ENCODE results near the gene MRPS22. TPM values are rescaled to one million over a fixed set of nuclear protein-coding genes. Genes with fewer than 3 reads are reported as not detected.

MRPS22 gene
- total RNA-seq, 1 experiment from 2014 or later = 201 TPM

DNA sequence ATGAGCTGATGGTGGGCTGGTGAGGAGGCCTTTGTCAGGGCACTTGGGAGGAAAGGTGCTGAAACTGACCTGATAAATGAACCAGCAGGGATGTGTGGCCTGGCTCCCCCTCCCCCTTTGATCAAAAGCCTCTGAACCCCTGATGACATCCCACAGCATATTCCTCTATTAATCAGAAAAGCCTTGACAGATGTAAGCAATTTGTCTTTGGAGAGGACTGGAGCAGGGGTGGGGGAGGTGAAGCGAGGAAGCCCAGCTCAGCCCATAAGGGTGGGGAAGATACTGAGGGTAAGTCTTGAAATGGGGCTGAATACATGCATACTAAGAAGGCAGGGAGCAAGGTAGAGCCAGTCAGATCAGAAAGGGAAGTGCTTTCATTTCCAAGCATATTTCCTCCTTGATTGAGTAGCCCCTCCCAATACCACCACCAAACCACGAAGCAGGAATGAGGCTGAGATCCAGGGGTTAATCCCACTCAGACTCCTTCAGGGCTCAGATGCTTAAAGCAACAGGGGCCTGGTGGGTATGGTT is 34.7 kb upstream of the MRPS22 start:
- in situ Hi-C loops (cut with HindIII; ENCODE audit: low sequenced_read_pairs) = loop anchor here (25.0 kb wide), 1 partner anchor 347 kb away; no protein-coding TSS in a partner anchor
- DNase-seq (ENCODE audit: low spot score) = no peak

DNA sequence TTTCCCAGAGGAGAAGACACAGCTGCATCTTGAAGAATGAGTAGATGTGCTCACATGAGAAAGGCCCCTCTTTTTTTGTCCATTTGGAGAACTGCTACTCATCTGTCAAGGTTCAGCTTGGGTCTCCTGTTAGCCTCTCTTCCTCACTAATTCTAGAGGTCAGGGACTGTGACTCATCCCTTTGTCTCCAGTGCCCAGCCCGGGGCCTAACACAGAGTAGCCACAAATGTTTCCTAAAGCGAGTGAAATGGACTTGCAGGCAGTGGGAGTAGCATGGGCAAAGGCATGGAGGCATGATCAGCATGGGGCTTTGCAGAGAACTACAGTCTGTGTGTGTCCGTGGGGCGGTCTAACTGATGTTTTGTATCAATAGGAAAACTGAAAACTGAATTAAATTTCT is 33.9 kb upstream of the MRPS22 start:
- no peak for DNase-seq (ENCODE audit: low spot score)

DNA sequence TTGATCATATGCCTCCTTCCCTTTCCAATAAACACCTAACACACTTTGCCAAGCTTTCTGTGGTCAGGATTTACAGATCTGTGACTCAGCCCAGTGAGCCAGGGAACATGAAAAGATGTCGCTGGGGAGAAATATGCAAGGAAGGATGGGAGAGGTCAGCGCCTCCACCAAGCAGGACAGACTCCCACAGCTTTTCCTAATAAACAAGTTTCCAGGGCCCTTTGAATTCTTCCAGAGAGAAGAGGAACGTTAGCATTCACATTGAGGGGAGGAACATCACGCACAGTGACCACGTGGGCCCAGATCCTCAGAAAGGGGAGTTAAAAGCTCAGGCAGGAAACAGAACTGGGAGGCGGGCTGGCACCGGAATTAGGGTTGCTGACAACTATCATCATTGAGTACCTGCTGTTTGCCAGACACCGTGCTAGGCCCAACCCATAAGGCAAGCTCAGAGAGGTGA is 33.3 kb upstream of the MRPS22 start:
- no peak for DNase-seq (ENCODE audit: low spot score)
- in situ Hi-C loops (cut with HindIII; ENCODE audit: low sequenced_read_pairs) = loop anchor here (25.0 kb wide), 1 partner anchor 348 kb away; no protein-coding TSS in a partner anchor

More for the DNA sequence above, 33.9 kb upstream of the MRPS22 start:
- in situ Hi-C loops (cut with HindIII; ENCODE audit: low sequenced_read_pairs) = loop anchor here (25.0 kb wide), 1 partner anchor 348 kb away; no protein-coding TSS in a partner anchor

DNA sequence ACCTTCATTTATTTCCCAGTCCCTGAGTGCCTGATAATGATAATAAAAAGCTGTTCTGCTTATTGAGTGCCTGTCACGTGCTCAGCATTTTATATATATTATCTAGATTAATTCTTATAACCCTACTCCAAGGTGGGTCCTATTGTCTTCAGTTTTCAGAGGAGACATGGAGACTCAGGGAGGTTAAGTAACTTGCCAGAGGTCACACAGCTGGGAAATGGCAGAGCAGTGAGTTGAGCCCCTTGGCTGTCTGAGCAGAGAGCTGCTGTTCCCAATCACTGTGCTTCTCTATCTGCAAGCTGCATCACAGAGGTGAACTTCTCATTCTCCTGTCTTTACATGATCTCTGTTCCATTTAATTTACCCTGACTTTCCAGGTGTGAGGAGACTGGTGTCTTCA is 32.3 kb upstream of the MRPS22 start:
- no peak for DNase-seq (ENCODE audit: low spot score)
- in situ Hi-C loops (cut with HindIII; ENCODE audit: low sequenced_read_pairs) = loop anchor here (25.0 kb wide), 1 partner anchor 349 kb away; no protein-coding TSS in a partner anchor

DNA sequence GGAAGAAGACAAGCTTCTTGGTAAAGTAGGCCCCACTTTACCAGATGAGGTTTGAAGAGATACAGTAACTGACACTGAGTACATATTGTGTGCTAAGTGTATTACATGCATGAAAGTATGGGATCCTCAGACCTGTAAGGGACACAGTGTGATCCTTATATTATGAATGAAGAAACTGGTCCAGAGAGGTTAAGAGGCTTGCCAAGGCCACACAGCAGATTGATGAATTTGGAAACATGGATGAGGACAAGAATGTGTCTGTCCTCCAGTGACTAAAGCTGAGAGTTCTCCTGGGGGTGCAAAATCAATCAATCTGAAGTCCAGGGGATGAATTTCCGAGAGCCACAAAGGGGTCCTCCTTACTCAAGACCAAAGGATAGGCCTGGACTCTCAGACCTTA is 31.4 kb upstream of the MRPS22 start:
- in situ Hi-C loops (cut with HindIII; ENCODE audit: low sequenced_read_pairs) = loop anchor here (25.0 kb wide), 1 partner anchor 350 kb away; no protein-coding TSS in a partner anchor

DNA sequence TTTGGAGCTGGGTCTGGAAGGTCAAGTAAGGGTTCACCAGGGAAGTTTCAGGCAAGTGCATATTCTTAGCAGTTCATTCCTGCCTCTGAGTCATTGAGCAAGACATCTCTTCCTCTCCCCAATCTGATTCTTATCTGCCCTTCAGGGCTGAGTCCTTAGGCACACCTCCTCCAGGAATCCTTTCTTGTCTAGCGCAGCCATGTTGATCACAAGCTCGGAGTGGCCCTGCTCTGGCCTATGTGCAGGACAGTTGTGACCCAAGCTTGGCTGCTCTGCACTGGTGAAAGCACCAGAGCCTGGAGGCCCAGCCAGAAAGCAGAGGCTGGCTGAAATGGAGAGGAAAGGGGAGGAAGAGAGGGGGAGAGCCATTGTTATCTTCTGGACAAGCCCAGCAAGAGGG is 30.9 kb upstream of the MRPS22 start:
- no peak for DNase-seq (ENCODE audit: low spot score)
- in situ Hi-C loops (cut with HindIII; ENCODE audit: low sequenced_read_pairs) = loop anchor here (25.0 kb wide), 1 partner anchor 351 kb away; no protein-coding TSS in a partner anchor

More for the DNA sequence above, 31.4 kb upstream of the MRPS22 start:
- no peak for DNase-seq (ENCODE audit: low spot score)

DNA sequence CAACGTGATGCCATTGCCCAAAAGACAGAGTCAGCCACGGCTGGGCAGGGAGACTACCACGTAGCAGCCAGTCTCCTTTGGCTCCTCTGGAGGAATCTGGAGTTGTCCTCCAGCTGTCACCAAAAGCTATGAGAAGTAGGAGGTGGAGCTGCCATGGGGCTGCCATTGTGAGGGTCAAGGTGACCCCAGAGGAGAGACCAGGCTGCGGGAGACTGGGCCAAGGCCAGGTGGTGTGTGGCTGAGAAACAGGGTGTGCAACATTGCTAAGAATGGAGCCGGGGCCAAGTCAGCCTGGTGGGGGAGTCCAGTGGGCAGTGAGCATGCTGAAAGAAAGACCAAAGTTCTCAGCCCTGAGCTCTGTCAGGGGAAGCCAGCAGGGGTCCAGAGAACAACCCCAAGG is 29.9 kb upstream of the MRPS22 start:
- no peak for DNase-seq (ENCODE audit: low spot score)
- in situ Hi-C loops (cut with HindIII; ENCODE audit: low sequenced_read_pairs) = loop anchor here (25.0 kb wide), 1 partner anchor 352 kb away; no protein-coding TSS in a partner anchor

DNA sequence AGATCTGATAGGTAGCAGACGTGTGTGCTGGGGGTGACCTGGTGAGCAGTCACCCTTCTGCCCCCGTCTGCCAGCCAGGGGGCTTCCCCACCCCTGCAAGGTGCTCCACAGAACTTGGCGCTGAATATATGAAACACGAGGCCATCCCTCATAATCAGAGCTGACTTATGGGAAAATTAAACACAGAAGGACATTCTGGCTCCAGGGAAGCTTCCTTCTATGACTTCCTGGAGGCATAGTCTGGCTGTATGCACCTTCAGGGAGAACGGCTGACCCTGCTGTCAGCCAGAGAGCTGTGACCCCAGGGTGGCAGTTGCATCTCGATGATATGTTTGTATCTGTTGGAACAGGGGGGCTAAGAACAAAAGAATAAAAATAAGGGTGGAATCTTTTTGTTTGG is 26.6 kb upstream of the MRPS22 start:
- in situ Hi-C loops (cut with HindIII; ENCODE audit: low sequenced_read_pairs) = loop anchor here (25.0 kb wide), 1 partner anchor 355 kb away; no protein-coding TSS in a partner anchor
- no peak for DNase-seq (ENCODE audit: low spot score)

DNA sequence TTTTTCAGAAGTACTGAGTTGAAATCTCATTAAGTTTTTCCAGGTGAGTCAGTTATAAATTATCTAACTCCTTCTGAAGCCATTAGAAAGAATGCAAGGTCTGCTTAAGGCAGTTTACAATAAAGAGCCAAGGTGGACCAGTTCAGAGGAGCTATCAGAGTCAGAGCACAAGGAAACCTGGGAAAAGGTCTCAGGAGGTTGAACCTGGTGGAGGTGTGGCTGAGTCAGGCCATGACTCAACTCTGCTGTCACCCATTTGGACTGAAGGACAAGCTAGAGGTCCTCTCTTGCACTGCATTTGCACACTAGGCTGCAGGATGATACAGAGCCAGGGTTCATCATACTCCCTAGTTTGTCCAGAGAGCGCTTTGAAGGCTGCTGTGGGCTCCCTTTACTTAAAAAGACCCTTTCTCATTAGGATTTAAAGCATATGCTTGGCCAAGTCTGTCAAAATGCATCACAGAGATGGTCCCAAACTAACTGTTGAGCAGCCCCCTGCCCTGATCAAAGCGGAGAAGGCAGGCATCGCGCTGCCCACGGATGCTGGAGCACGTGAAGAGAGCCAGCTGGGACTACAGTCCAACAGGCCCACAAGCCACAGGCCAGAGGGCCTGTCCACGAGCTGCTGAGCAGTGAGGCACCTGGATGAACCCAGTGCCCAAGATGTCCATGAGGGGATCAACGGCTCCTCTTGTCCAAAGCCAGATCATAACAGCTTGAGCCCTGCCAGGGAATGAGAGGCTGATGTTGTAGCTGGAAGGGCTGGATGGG is 26.0 kb upstream of the MRPS22 start:
- DNase-seq (ENCODE audit: low spot score) = no peak
- in situ Hi-C loops (cut with HindIII; ENCODE audit: low sequenced_read_pairs) = loop anchor here (25.0 kb wide), 1 partner anchor 356 kb away; no protein-coding TSS in a partner anchor

DNA sequence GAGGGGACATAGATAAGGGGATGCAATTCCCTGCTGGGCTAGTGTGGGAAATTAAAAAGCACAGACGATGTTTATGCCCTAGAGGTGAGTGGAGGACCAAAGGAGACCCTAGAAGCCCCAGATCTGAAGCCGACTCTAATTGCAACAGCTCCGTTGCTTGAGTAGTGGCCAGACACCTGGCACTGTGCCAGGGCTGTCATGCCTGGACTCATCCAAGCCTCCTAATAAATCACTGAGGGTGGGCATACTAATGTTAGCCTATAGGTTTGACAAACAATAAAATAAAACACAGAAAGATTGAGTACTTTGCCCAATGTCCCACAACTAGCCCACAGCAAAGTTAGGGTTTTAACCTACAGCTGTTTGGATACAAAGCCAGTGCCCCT is 25.4 kb upstream of the MRPS22 start:
- no peak for DNase-seq (ENCODE audit: low spot score)

DNA sequence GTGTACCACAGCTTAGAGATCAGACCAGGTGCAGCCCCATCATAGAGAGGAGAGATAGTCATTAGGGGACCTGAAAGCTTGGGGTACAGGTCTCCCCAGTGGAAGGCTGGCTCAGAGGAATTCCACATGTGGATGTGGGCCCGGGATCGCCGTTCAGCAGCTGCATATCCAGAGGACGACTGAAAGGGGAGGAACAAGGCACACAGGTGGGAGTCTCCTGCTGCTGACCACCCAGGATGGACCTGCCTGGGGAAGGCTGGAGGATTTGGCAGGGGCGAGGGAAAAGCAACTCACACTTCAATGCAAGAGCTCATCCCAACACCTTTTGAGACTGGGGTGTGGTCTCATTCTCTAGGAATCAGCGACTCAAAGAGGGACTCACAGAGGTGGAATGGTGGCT is 25.0 kb upstream of the MRPS22 start:
- no peak for DNase-seq (ENCODE audit: low spot score)
- in situ Hi-C loops (cut with HindIII; ENCODE audit: low sequenced_read_pairs) = loop anchor here (25.0 kb wide), 1 partner anchor 357 kb away; no protein-coding TSS in a partner anchor

More for the DNA sequence above, 25.4 kb upstream of the MRPS22 start:
- in situ Hi-C loops (cut with HindIII; ENCODE audit: low sequenced_read_pairs) = loop anchor here (25.0 kb wide), 1 partner anchor 356 kb away; no protein-coding TSS in a partner anchor

DNA sequence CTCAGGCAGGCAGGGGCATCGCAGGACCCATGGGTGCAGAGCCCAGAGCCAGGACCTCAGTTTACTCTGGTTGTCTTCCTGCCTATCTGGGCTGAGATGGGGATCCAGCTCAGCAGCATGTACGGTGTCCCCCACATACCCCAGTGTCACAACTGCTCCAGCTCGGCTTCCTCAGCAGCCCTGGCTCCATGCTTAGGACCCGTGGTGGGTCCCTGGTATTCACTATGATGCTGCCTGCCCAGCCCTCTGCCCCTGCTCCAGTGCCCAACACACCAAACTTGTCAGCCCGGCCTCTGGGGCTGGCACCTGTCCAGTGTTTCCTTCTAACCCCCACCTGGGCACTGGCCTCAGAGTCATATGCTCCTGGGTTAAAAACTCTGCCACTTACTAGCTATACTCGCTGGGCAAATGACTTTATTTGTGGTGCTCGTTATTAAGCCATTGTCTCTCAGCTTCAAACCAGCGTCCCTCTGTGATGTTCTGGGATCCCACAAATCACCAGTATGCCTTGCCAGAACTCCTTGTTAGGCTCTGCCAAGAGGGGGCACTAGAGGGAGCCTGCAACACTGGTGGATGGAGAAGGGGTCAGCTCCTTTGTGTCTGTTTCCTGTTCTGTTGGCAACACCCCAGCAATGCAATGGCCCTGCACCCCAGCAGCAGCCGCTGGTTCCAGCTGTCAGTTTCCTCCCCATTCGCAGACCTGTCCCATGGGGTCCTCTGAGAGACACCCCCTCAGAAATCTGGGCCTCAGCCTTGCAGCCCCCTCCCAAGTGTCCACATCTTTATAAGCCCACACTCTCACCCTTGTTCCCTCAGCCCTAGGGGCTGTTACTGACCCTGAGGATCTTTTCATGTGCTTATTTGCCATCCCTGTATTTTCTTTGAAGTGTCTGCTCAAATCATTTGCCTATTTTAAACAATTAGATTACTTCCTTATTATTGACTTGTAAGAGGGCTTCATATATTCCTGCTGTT is 24.1 kb upstream of the MRPS22 start:
- DNase-seq (ENCODE audit: low spot score) = no peak
- in situ Hi-C loops (cut with HindIII; ENCODE audit: low sequenced_read_pairs) = loop anchor here (25.0 kb wide), 1 partner anchor 357 kb away; no protein-coding TSS in a partner anchor

DNA sequence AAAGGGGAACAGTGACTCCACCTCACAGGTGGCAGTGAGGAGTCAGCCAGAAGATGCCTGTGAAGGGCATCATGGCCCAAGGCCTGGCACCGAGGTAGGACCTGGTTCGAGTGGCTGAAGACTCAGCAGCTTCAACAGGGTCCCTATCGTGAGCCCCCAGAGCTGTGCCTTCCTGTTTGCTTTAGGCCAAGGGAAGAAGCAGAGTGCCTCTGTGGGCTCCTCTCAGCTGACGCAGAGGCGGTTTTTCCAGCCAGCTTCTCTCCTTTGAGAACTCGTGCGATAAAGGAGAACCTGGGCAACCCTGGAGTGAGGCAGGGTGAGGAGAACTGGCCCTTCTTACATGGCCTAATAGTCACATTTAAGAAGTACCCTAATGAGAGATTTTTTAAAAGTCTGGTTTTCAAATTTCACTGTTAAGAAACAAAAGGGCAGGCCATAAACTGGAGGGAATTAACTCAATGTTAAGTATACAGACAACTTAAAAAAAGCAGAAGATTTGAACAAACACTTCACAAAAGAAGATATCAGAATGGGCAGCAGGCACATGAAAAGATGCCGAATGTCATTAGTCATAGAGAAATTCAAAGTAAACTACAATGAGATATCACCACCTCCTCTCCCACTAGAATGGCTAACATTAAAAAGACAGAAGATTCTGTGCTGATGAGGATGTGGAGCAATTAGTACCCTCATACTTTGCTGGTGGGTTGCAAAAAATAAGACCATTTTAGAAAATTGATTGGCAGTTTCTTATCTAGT is 23.1 kb upstream of the MRPS22 start:
- in situ Hi-C loops (cut with HindIII; ENCODE audit: low sequenced_read_pairs) = loop anchor here (25.0 kb wide), 1 partner anchor 358 kb away; no protein-coding TSS in a partner anchor
- no peak for DNase-seq (ENCODE audit: low spot score)

DNA sequence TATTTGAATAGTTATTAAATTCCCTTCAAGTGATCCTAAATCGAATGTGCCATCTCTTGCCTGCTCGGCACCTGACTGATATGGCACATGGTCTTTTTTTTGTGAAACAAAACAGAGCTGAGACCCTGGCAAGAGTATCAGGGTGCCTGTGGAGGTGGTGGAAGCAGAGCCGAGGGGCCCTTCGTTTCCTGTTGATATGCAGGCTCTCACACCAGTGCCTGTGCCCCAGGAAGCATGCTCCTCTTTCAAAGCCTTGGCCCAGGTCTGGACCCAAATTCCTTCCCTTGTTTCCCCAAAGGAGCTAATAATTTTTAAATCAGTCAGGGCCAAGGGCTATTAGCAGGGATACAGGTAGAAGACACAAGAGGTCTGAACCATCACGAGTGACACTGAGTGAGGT is 21.5 kb upstream of the MRPS22 start:
- DNase-seq (ENCODE audit: low spot score) = no peak
- in situ Hi-C loops (cut with HindIII; ENCODE audit: low sequenced_read_pairs) = loop anchor here (25.0 kb wide), 1 partner anchor 360 kb away; no protein-coding TSS in a partner anchor

DNA sequence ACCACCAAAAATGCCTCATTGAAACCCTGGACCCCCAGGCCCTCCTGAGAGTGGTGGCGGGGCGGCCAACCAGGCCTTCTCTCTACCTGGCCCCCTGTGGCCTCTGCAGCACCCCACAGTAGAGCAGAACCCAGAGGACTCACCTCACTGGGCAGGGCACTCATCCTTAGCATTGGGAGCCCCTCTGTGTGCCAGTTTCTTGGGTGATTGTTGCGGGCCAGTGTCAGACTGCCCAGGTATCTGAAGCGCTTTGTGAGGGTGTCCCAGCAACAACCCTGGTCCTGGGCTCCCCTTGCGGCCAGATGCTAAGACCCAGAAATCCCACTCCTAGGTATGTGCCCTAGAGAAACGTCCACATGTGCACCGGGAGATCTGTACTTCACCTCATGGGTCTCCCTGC is 20.7 kb upstream of the MRPS22 start:
- DNase-seq (ENCODE audit: low spot score) = no peak
- in situ Hi-C loops (cut with HindIII; ENCODE audit: low sequenced_read_pairs) = loop anchor here (25.0 kb wide), 1 partner anchor 361 kb away; no protein-coding TSS in a partner anchor

DNA sequence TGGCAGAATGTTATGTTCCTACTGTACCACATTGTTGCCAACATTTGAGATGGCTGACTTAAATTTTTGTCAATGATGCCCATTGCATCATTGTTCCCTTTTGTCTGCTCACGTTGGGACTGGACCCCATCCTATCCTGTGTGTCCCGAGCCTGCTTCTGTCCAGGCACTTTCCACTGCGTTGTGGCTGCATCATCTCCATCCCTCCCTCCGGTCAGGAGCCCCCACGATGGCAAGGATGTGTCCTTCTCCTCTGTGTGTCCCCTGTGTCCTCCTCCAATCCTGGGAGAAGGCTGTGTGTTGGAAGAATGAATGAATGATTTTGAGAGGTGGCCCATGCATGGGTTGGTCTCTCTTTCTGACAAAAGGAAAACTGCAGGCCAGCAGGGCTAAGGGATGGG is 19.4 kb upstream of the MRPS22 start:
- no peak for DNase-seq (ENCODE audit: low spot score)
- in situ Hi-C loops (cut with HindIII; ENCODE audit: low sequenced_read_pairs) = loop anchor here (25.0 kb wide), 1 partner anchor 362 kb away; no protein-coding TSS in a partner anchor

DNA sequence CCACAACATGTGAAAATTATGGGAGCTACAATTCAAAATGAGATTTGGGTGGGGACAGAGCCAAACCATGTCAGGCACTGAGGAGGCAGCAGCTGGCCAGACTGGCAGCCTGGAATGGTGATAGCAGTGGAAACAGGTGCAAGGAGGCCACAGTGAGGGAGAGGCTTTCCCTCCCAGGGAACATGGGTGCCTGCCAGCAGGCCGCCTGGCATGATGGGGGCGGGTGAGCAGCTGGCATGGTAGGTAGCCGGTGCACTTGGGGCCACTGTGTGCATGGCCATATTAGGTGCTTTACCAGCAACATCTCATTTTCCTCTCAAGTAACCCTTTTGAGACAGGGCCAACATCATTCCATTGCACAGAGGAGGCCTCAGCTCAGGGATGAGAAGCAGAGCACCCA is 18.3 kb upstream of the MRPS22 start:
- in situ Hi-C loops (cut with HindIII; ENCODE audit: low sequenced_read_pairs) = no loop called here
- DNase-seq (ENCODE audit: low spot score) = no peak

DNA sequence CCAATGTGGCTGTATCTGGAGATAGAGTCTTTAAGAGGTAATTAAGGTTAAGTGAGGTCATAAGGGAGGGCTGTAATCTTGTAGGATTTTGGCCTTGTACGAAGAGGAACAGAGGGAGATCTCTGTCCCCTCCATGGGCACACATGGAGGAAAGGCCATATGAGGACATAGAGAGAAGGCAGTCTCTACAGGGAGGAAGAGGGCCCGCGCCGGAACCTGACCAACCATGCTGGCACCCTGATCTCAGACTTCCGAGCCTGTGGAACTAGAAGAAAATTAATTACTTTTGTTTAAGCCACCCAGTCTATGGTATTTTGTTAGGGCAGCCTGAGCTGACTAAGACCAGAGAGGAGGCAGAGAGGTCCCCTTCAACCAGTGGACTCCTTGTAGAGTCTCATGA is 17.7 kb upstream of the MRPS22 start:
- no peak for DNase-seq (ENCODE audit: low spot score)
- in situ Hi-C loops (cut with HindIII; ENCODE audit: low sequenced_read_pairs) = no loop called here

Measured in G401 (cell line).